Measurements from ENCODE around the gene CD28.

Gene CD28

DNA sequence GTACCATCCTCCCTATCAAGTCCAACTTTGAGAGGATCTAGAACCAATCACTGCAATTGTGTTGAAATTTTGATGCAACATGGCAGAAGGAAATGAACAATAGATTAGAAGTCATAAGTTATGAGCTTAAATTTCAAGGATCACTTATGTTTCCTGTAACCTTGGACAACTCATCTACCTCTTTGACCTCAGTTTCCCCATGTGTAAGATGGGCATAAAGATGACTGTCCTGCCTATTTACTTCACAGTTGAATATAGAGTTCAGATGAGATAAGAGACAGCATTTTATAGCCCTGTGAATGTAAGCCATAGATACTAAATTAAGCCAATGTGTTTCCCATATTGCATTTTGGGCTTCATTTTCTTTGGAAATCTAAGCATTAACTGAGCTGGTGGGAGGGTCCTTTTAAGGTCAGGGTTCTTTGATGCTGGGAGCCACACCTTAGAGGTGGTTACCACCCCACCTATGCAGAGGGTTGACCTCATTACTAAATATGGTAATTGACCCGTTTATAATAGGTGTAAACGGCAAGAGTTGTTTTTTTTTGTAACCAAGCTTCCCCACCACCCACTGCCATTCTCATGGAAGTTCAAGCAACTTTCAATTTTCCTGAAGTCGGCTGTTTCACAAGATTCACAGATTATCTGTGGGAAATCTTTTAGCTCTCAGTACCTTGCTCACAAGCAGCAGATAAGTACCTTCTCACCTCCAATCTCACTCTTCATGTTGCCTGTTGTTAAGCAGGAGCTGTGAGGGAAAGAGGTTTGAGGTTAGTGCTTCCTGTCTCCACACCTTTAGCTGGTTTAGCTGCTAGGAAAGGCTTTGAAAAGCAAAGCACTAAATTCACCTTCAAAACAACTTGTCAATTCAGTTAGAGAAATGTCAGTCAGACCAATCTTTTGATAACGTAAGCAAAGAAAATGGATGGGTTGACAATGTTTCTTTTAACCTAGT lies 13.3 kb downstream of the CD28 start:
- no peak for DNase-seq

DNA sequence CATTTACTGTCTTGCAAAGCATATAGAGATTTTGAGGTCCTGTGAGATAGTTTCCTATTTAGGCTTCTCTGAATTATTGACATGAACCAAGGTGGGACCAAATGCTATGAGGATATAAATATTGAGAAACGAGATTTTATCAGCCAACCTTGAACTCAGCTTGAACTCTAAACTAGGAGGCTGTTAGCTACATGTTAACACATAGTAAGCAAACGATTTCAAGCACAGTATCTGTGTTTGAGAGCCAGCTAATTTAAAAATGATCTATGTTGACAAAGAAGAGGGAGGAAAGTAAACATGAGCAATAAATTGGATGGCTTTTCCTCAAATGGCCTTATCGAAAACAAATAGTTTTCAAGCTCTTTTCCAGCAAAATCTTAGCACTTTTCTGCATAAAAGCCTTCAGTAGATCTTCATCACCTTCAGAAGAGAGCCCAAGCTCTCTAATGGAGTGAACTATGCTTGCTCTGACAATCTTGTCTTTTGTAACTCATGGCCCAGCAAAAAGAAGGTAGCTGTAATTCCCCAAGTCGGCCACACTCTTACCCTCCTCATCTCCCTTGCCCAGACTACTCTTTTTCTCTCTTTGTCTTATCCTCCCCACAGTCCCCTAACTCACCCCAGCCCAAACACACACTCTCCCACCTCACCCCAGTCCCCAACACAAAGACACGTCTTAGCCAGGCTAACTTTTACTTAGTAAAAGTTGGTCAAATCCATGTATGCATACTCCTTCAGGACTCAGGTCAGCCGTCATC lies 14.7 kb downstream of the CD28 start:
- DNase-seq = no peak

DNA sequence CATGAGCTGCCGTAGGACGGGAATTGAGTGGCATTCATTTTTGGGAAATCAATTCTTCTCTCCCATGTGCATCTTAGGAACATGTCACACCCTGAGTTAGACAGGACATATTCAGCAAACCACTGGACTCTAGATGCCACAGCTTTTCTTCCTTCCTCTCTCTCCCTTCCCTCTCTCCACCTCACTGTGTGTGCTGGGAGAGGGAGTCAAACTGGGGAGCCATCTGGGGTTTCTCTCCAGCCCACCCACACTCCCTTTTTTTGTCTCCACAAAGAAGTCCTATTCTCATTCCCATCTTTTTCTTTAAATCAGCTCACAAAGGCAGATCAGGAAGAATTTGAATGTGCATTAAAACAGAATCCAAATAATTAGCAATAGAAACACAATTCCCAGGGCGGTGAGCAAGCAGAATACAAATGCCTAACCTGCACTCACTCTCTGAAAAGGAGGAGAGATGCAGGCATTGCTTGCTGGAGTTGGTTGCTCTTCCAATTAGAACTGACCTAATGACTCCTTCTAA lies 15.4 kb downstream of the CD28 start:
- no peak for DNase-seq

DNA sequence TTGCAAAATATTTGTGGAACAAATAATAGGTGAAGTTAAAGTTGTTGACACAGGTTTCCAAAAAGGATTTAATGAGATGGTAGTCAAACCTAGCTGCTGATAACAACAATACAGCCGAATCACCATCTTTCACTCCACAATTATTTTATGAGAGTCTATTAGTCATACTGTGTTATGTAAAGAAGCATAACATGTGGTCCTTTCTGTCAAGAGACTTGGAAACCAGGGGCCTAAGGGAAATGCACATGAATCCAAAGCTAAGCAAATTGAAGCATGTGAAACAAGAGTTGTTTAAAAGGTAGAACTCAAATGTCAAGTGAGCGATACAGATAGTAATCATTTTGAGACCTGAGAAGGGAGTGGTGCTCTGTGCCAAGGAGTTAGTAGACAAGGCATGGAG lies 16.0 kb downstream of the CD28 start:
- DNase-seq = no peak

DNA sequence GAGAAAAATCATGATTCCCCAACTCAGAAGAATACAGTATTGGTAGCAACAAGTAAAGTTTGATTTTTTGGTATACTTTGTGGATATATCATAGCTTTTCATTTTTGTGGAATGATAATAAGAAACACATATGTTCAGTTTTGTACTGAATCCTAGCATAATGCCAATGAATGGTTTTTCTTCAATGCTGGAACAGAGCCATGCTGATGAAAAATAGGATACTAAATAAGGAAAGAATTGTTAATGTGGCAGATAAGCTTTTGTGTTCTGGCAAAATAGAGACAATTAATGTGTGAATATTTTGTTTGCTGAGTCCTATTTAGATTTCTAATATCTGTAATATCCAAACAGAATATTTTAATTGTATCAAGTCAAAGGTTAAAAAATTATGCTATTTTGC lies 21.9 kb downstream of the CD28 start:
- no peak for DNase-seq

DNA sequence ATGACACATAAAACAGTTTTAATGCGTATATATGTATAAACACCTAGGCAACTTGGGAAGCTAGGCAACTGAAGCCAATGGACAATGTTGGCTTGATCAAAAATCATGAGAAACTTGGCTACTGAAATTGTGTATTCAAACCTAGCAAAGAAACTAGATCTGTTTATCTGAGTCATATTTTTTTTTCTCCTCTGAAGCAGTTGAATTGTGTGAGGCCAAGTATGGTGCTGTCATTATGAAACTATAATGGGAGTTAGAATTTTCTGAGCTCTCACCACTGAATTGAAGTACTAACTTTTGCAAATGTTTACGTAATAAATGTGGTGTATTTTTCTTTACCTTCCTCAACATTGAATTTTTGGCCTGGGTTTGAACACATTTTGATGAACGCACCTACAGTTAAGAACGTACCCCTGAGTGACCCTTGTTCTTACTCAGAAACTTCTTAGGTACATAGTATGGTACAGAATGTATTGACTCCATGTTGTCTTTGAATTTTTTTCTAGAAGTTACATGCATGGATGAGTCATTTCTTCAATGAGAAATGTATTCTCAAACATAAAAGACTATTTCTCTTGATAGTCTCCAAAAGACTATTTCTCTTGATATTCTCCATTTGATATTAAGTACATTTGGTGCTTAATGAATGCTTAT lies 23.8 kb downstream of the CD28 start:
- DNase-seq = no peak

DNA sequence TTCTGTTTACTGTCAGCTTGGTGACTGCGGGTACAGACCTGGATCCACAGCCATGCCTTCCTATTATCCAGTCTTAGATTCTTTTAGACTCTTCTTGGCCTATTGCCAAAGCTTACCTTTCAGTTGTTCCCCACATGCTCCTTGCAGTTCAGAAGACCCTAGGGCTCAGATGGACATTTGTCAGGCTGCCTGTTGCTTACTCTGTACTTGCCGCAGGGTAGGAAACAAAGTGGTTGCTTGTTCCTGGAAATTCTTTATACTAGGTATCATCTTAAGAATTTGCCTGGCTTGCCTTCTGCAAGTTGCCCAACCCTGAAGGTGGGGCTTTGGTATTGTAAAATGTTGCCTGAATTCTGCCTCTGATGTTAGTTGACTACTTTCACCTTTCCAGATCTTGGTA lies 24.4 kb downstream of the CD28 start:
- DNase-seq = no peak

GRCh38 chr2:203732092-203732952 lies 25.9 kb downstream of the CD28 start:
- no peak for DNase-seq

DNA sequence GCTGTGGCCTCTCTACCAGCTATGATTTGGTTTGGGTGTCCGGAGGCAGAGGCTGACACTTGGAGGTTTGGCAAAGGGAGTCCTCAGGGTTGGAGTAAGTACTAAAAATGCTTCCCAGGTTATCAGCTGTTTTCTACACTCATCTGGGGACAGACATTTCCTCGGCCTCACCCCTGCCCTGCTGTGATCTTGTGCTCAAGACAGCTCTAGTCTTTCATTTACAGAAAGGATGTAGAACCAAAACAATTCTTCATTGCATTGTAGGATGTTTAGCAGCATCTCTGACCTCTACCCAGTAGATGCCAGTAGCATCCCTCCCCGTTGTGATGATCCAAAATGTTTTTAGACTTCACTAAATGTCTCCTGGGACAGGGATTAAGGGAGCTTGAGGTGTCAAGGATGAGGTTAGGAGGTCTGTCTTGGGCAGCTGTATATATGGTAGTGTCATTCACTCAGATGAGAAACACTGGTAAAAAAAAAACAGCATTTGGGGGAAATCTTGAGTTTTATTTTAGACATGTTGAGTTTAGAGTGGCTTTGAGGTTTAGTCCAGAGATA lies 26.6 kb downstream of the CD28 start:
- no peak for DNase-seq

GRCh38 chr2:203733684-203734083 lies 27.2 kb downstream of the CD28 start:
- no peak for DNase-seq

DNA sequence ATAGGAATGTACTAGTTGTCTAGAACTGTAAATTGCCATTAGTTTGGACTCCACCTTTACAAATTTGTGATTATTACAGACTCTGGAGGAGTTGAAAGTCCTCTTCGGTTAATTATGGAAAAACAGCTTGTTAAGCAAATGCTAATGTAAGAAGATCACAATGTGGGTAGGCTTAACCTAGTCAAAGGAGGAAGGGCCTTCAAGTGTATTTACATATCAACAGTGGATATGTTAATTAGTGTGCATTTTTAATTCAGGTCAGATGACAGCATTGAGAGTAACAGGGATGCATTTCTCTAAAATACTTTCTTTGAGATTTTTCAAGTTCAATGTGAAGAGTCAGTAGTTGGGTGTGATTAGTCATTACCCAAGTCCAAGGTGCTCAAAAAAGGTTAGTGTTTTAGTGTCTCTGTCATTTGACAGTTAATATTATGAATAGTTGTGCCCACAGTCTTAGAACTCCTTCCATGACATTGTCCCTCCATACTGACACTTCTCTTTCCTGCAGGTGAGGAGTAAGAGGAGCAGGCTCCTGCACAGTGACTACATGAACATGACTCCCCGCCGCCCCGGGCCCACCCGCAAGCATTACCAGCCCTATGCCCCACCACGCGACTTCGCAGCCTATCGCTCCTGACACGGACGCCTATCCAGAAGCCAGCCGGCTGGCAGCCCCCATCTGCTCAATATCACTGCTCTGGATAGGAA lies 28.0 kb downstream of the CD28 start:
- no peak for DNase-seq

- no peak for DNase-seq
Measured at GRCh38 chr2:203737360-203737759, 30.9 kb downstream of the CD28 start.

DNA sequence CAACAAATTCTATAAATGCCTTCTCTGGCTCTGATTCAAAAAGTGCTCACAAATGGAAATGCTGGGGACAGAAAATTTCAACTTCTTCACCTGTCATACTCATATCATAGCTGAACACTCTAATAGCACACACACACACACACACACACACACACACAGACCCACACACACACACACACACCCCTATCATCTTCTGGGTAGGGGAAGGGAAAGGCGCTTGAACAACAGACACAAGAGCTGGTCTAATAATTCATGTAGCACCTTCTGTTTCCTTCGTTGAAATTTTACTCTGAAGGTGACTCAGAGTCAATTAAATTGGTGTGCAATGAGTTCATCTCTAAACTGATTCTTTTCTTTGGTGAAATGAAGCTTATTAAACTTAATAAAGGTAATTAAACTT lies 32.9 kb downstream of the CD28 start:
- DNase-seq = no peak

GRCh38 chr2:203740871-203741281 lies 34.4 kb downstream of the CD28 start:
- DNase-seq = no peak

- no peak for DNase-seq
Measured at GRCh38 chr2:203741566-203741965, 35.1 kb downstream of the CD28 start.

DNA sequence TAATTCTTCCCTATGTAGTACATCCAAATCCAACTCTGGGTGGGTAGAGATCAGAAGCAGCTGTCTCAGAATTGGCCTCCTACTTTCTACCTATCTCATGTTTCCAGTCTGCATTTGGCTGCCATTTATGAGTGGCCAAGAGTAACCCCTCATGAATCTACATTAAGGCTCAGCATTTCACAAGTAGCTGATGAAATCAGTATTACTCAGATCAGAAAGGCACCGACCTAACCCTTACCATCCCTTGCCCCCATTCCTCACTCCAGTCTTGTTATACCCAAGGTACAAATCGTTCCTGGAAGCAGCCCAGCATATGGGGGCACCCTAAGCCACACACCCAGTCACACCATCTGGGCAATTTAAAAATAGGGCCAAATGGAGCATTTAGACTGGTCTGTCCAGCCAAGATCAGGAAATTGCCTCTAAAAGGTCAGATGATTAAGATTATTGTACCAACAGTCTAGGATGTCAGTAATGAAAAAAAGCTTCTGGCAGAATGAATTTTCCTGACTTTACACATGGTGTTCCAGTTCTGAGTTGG lies 37.1 kb downstream of the CD28 start:
- DNase-seq = no peak

DNA sequence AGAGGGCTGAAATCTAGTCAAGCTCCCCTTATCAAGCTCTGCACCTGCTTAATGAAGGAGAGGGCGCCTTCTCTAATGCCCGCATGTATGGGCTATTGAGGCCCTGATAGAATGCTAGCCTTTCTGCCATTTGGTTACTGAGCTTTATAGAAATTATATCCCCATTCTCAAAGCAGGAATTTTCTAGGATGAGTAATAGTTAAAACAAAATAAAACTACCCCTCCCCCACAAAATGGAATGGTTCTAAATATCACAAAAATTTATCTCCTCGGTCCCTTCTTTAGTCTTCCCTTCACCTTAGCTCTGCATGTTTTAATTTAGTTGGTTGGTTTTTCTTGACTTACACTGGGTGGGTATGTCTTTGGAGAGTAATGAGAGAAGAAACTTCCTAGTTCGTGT lies 37.7 kb downstream of the CD28 start:
- DNase-seq = no peak

DNA sequence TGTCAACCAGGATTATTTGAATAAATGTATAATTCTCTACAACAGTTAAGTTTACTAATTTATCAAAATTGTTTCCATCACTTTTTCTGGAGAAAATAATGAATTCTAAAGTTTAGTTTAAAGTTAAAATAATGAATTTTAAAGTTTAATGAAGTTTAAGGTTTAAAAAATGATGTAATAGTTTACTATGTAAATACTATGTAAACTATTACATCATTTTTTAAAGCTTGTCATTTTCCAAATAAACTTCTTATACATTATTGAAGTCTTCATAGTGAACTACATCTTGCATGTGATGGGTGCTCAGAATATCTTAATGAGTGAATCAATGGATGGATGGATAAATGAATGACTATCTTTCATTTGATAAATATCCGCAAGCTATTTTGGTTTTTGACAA lies 38.8 kb downstream of the CD28 start:
- DNase-seq = no peak

DNA sequence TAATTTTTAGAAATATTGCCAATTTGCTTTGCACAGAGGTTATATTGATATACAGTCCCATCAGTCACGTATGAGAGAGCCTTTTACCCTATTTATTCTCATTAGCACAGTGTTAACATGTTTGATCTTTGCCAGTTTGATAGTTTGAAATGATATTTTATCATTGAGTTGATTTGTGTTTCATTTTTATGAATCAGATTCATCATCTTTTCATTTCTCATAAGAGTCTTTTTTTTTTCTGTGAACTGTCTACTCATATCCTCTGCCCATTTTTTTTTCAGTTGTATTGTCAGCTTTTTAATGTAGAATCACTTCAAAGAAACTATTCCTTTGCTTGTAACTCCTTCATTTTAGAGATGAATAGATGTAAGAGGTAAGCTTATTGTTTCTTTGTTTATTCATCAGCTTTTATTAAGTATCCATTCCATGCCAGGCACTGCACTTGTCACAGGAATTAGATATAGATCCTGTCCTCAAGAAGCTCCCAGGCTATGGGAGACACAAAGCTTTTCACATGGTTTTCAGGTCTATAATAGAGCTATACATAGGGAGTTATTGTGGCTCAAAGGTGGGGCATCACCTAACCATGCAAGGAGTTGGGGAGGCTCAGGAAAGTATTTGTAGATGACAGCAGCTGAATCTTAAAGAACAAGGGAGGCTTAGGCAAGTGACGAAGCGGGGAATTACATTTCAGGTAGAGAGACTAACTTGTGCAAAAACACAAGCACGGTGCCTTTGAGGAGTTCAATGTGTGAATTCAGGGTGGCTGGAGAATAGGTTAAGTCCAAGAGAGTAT lies 42.1 kb downstream of the CD28 start:
- DNase-seq = no peak
